GM23338 (cell line): ENCODE measurements around the gene TEKT3. TPM values are rescaled to one million over a fixed set of nuclear protein-coding genes. Genes with fewer than 3 reads are reported as not detected.

Experiments used
- ATAC-seq: fragments of 200-7000 bp; cut with Tn5 transposase; 3 replicates; pipeline ENCODE4 v1.9.1; 2020
- DNase-seq: peaks from one replicate; pipeline ENCODE4 v3.0.0-alpha.2; 2015; ENCODE audit warnings: low spot score
- H2AFZ ChIP-seq: fragments of 200-600 bp; sonication (generic); 2 replicates; pipeline ENCODE4 v1.8.0; 2016; ENCODE audit warnings: antibody characterized with exemption, mild to moderate bottlenecking, moderate library complexity
- H3F3A ChIP-seq: fragments of 200-600 bp; sonication (generic); replicated peaks from 2 replicates; pipeline ENCODE4 v1.8.0; 2017; ENCODE audit warnings: antibody characterized with exemption, mixed run types, low read depth
- H3K27ac ChIP-seq: fragments of 200-600 bp; sonication (generic); 2 replicates; pipeline ENCODE4 v1.6.1; 2016; ENCODE audit warnings: low read depth
- H3K27me3 ChIP-seq: fragments of 200-600 bp; sonication (generic); 2 replicates; pipeline ENCODE4 v1.8.0; 2016; ENCODE audit warnings: mild to moderate bottlenecking, mixed run types, moderate library complexity; ENCODE audit not compliant: insufficient read depth
- H3K36me3 ChIP-seq: fragments of 200-600 bp; sonication (generic); 2 replicates; pipeline ENCODE4 v1.8.0; 2016; ENCODE audit warnings: mild to moderate bottlenecking; ENCODE audit not compliant: insufficient read depth
- H3K4me1 ChIP-seq: fragments of 200-600 bp; sonication (generic); 2 replicates; pipeline ENCODE4 v1.8.0; 2016; ENCODE audit warnings: mild to moderate bottlenecking, moderate library complexity; ENCODE audit not compliant: insufficient read depth
- H3K4me2 ChIP-seq: fragments of 200-600 bp; sonication (generic); 2 replicates; pipeline ENCODE4 v1.7.1; 2017; ENCODE audit warnings: mixed run types
- H3K4me3 ChIP-seq: fragments of 200-600 bp; sonication (generic); 2 replicates; pipeline ENCODE4 v1.6.1; 2016; ENCODE audit warnings: mixed run types
- H3K79me2 ChIP-seq: fragments of 200-600 bp; sonication (generic); replicated peaks from 2 replicates; pipeline ENCODE4 v1.8.0; 2017; ENCODE audit warnings: mild to moderate bottlenecking; ENCODE audit not compliant: insufficient read depth
- H3K9me2 ChIP-seq: fragments of 200-600 bp; sonication (generic); 2 replicates; pipeline ENCODE4 v1.8.0; 2017; ENCODE audit not compliant: insufficient read depth
- H4K20me1 ChIP-seq: fragments of 200-600 bp; sonication (generic); replicated peaks from 2 replicates; pipeline ENCODE4 v1.8.0; 2017; ENCODE audit warnings: mild to moderate bottlenecking; ENCODE audit not compliant: insufficient read depth
- H3K27ac Mint-ChIP-seq: 2 replicates; pipeline ENCODE4 v1.8.0; 2020; ENCODE audit warnings: inconsistent platforms, mild to moderate bottlenecking, moderate library complexity, mixed read lengths
- H3K27me3 Mint-ChIP-seq: 3 replicates; pipeline ENCODE4 v1.8.0; 2022; ENCODE audit warnings: low read depth, mild to moderate bottlenecking, moderate library complexity, mixed read lengths, inconsistent platforms; ENCODE audit not compliant: insufficient read depth, poor library complexity
- H3K36me3 Mint-ChIP-seq: 3 replicates; pipeline ENCODE4 v1.8.0; 2021; ENCODE audit warnings: low read depth, mild to moderate bottlenecking, inconsistent platforms, moderate library complexity, mixed read lengths
- H3K4me1 Mint-ChIP-seq: 3 replicates; pipeline ENCODE4 v1.8.0; 2020; ENCODE audit warnings: mild to moderate bottlenecking, inconsistent platforms, mixed read lengths
- H3K4me3 Mint-ChIP-seq: 3 replicates; pipeline ENCODE4 v1.8.0; 2021; ENCODE audit warnings: moderate library complexity, mild to moderate bottlenecking, inconsistent platforms, mixed read lengths
- H3K9me3 Mint-ChIP-seq: 3 replicates; pipeline ENCODE4 v1.8.0; 2020; ENCODE audit warnings: moderate library complexity, mild to moderate bottlenecking, inconsistent platforms, mixed read lengths
- CREB1 ChIP-seq: fragments of 250-450 bp; sonication (Bioruptor Pico); IDR thresholded peaks from 2 replicates; pipeline ENCODE4 v1.5.0; 2020; ENCODE audit warnings: low read depth, mild to moderate bottlenecking, moderate library complexity
- EZH2 ChIP-seq: fragments of 200-600 bp; sonication (generic); IDR thresholded peaks from one replicate; pipeline ENCODE4 v1.8.0; 2017; ENCODE audit warnings: antibody characterized with exemption, mild to moderate bottlenecking, low read depth; ENCODE audit not compliant: unreplicated experiment
- EZH2phosphoT487 ChIP-seq: fragments of 200-600 bp; sonication (generic); IDR thresholded peaks from one replicate; pipeline ENCODE4 v1.8.1; 2018; ENCODE audit warnings: antibody characterized with exemption; ENCODE audit not compliant: unreplicated experiment
- JUNB ChIP-seq: IDR thresholded peaks from one replicate; pipeline ENCODE4 v1.6.1; 2016; ENCODE audit warnings: antibody characterized with exemption; ENCODE audit not compliant: unreplicated experiment
- NANOG ChIP-seq: IDR thresholded peaks from 2 replicates; pipeline ENCODE4 v1.6.1; 2016; ENCODE audit warnings: antibody characterized with exemption, borderline replicate concordance
- POLR2AphosphoS5 ChIP-seq: IDR thresholded peaks from 2 replicates; pipeline ENCODE4 v1.6.1; 2016; ENCODE audit warnings: antibody characterized with exemption, low read depth
- REST ChIP-seq: IDR thresholded peaks from one replicate; pipeline ENCODE4 v1.6.1; 2018; ENCODE audit warnings: antibody characterized with exemption; ENCODE audit not compliant: unreplicated experiment
- STAT1 ChIP-seq: IDR thresholded peaks from one replicate; pipeline ENCODE4 v1.6.1; 2016; ENCODE audit warnings: antibody characterized with exemption; ENCODE audit not compliant: unreplicated experiment
- ZNF331 ChIP-seq: fragments of 250-450 bp; sonication (Bioruptor Pico); IDR thresholded peaks from 2 replicates; pipeline ENCODE4 v1.5.0; 2020; ENCODE audit warnings: low read depth, mild to moderate bottlenecking, moderate library complexity
- ZNF462 ChIP-seq: fragments of 250-450 bp; sonication (Bioruptor Pico); IDR thresholded peaks from 2 replicates; pipeline ENCODE4 v1.5.0; 2020; ENCODE audit warnings: mild to moderate bottlenecking, moderate library complexity
- polyA plus RNA-seq: library from polyadenylated mRNA; unstranded; fragments of >200 nt; fragmentation: Nextera tagmentation; extraction: Ambion mirVana; gene quantifications from 2 replicates; pipeline ENCODE4 v1.2.1, GENCODE V29; 2016
- total RNA-seq: library from RNA; depleted of rRNA; stranded (reverse); fragments of >200 nt; shearing (Covaris generic); gene quantifications from 2 replicates; pipeline ENCODE4 v1.2.3, GENCODE V29; 2014

TEKT3 gene
- total and polyA plus RNA-seq, 2 experiments from 2014 or later: 1.6 to 2.0 TPM

GRCh38 chr17:15285466-15285865 lies 55.9 kb downstream of the TEKT3 start:
- H3K9me3 Mint-ChIP-seq: no peaks in the 10 kb centered on the region; the same call in 2 of the 3 replicates
- Histone ChIP-seq H3K27me3 (no peaks in the 10 kb centered on the region), H3F3A (no peaks in the 10 kb centered on the region), H3K36me3 (no peaks in the 10 kb centered on the region), H3K9me2 (no peaks in the 10 kb centered on the region), H3K4me2 (no peak overlapping the region), H3K4me3 (no peak overlapping the region), H3K27ac (no peak overlapping the region), H3K4me1 (no peaks in the 10 kb centered on the region), H3K79me2 (no peaks in the 10 kb centered on the region), H4K20me1 (no peaks in the 10 kb centered on the region), H2AFZ (no peak overlapping the region)
- DNase-seq (no peak), ATAC-seq (no peak)
- peaks cover 6% of the 10 kb centered on the region for H3K27me3 Mint-ChIP-seq
- H3K27ac Mint-ChIP-seq: no peak overlapping the region
- no peaks in the 10 kb centered on the region for H3K36me3 Mint-ChIP-seq
- TF ChIP-seq POLR2AphosphoS5 (no peak), NANOG (no peak), REST (no peak), EZH2phosphoT487 (no peak), CREB1 (no peak), ZNF462 (CRISPR knock-in tag) (no peak), STAT1 (no peak), EZH2 (no peak), JUNB (no peak), ZNF331 (no peak)
- no peaks in the 10 kb centered on the region for H3K4me1 Mint-ChIP-seq
- no peak overlapping the region for H3K4me3 Mint-ChIP-seq
